Measurements from ENCODE around the gene ARHGAP25. TPM values are rescaled to one million over a fixed set of nuclear protein-coding genes. Genes with fewer than 3 reads are reported as not detected.

Gene ARHGAP25
- total RNA-seq, 2 experiments from 2014 or later: 109 to 117 TPM

GRCh38 chr2:68863996-68864395 lies 129.4 kb downstream of the ARHGAP25 start:
- POLR2A ChIA-PET: no interaction called here
- Mint-ChIP-seq H3K4me1 (no peaks in the 10 kb centered on the region), H3K27ac (no peak overlapping the region)

GRCh38 chr2:68865108-68865507 lies 130.5 kb downstream of the ARHGAP25 start:
- no peak overlapping the region for H3K4me3 Mint-ChIP-seq
- no peaks in the 10 kb centered on the region for H3K4me1 Mint-ChIP-seq
- DNase-seq: no peak
- no peaks in the 10 kb centered on the region for H3K36me3 Mint-ChIP-seq
- no peak overlapping the region for H3K27ac Mint-ChIP-seq
- peaks cover 9% of the 10 kb centered on the region for H3K27me3 Mint-ChIP-seq
- no peak for ATAC-seq (ENCODE audit: low read depth)
- POLR2A ChIA-PET: no interaction called here
- no peaks in the 10 kb centered on the region for H3K9me3 Mint-ChIP-seq

More at GRCh38 chr2:68863996-68864395, 129.4 kb downstream of the ARHGAP25 start:
- Mint-ChIP-seq H3K27me3 (peaks cover 12% of the 10 kb centered on the region), H3K36me3 (no peaks in the 10 kb centered on the region), H3K4me3 (no peak overlapping the region), H3K9me3 (no peaks in the 10 kb centered on the region)
- DNase-seq (no peak), ATAC-seq (ENCODE audit: low read depth) (no peak)

GRCh38 chr2:68870215-68870614 lies 135.6 kb downstream of the ARHGAP25 start:
- H3K36me3 Mint-ChIP-seq: no peaks in the 10 kb centered on the region
- peaks cover 5% of the 10 kb centered on the region for H3K27me3 Mint-ChIP-seq
- H3K27ac Mint-ChIP-seq: no peak overlapping the region
- H3K4me3 Mint-ChIP-seq: no peak overlapping the region
- ATAC-seq (ENCODE audit: low read depth) (no peak), DNase-seq (no peak)
- H3K4me1 Mint-ChIP-seq: no peaks in the 10 kb centered on the region
- POLR2A ChIA-PET: no interaction called here
- no peaks in the 10 kb centered on the region for H3K9me3 Mint-ChIP-seq

DNA sequence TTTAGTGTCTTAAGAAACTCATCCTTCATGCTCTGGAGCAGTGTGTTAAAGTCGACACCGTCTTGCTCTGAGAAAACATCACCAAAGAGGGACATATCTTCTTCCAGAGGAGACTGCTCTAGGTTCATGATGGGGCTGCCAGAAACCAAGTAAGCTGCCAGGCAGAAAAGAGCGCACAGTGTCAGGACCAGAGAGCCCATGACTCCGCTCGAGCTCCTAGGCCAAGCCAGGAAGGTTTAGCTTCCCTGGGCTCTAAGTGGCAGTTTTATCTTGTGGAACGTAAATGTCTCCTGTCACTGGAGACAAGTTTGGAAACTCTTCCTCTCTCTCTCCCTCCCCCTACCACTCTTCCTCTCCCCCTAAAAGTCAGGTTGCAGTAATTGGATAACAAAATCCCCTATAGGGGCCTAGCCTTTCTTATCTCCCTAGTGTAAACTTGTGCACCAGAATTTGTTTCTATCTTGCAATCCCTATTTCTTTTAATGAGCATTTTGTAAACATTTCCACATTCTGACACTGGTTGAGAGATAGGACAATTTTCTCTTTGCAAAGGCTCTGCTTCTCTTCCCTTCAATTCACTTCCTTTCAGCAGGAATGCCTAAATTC lies 136.7 kb downstream of the ARHGAP25 start, which contains the start of gene BMP10:
Gene BMP10, minus strand, starts transcription at position 239 of the 606 bp plus-strand sequence. Its CDS starts 39 bp downstream, at position 200.
- Mint-ChIP-seq H3K27me3 (peaks cover 5% of the 10 kb centered on the region), H3K27ac (no peak within 1 kb of the TSS), H3K9me3 (no peaks in the 10 kb centered on the region), H3K36me3 (no peaks in the 10 kb centered on the region), H3K4me3 (no peak within 1 kb of the TSS), H3K4me1 (no peaks in the 10 kb centered on the region)
- no peak for ATAC-seq (ENCODE audit: low read depth)
- DNase-seq: no peak
- POLR2A ChIA-PET: no interaction called here

Other genes with a start within 250 kb of the ARHGAP25 start
- not detected for gene PROKR1, start 91.2 kb upstream of the ARHGAP25 start, total RNA-seq
- not detected for gene BMP10, start 136.6 kb downstream of the ARHGAP25 start, total RNA-seq
- gene GKN2, start 218.1 kb downstream of the ARHGAP25 start, total RNA-seq: not detected
- not detected for gene GKN1, start 239.8 kb downstream of the ARHGAP25 start, total RNA-seq